Endothelial cell (in vitro differentiated cells): ENCODE data around the gene CDKAL1. TPM values are rescaled to one million over a fixed set of nuclear protein-coding genes. Genes with fewer than 3 reads are reported as not detected.

Source experiments
- DNase-seq: peaks from one replicate; pipeline ENCODE4 v3.0.0; 2021; ENCODE audit warnings: low spot score
- H3K27ac Mint-ChIP-seq: one replicate; pipeline ENCODE4 v1.8.0; 2021; ENCODE audit warnings: mixed read lengths, inconsistent platforms; ENCODE audit not compliant: unreplicated experiment
- H3K27me3 Mint-ChIP-seq: one replicate; pipeline ENCODE4 v1.8.0; 2021; ENCODE audit warnings: mild to moderate bottlenecking, moderate library complexity, mixed read lengths, inconsistent platforms; ENCODE audit not compliant: unreplicated experiment
- H3K36me3 Mint-ChIP-seq: one replicate; pipeline ENCODE4 v1.8.0; 2021; ENCODE audit warnings: mild to moderate bottlenecking, low read depth, mixed read lengths, inconsistent platforms; ENCODE audit not compliant: unreplicated experiment
- H3K4me1 Mint-ChIP-seq: one replicate; pipeline ENCODE4 v1.8.0; 2021; ENCODE audit warnings: mild to moderate bottlenecking, mixed read lengths, inconsistent platforms; ENCODE audit not compliant: unreplicated experiment
- H3K4me3 Mint-ChIP-seq: one replicate; pipeline ENCODE4 v1.8.0; 2021; ENCODE audit warnings: mild to moderate bottlenecking, mixed read lengths, inconsistent platforms; ENCODE audit not compliant: unreplicated experiment
- H3K9me3 Mint-ChIP-seq: one replicate; pipeline ENCODE4 v1.8.0; 2021; ENCODE audit warnings: mixed read lengths, inconsistent platforms; ENCODE audit not compliant: unreplicated experiment
- CTCF ChIP-seq: fragments of 200-600 bp; sonication (generic); IDR thresholded peaks from one replicate; pipeline ENCODE4 v1.5.0; 2021; ENCODE audit warnings: antibody characterized with exemption; ENCODE audit not compliant: unreplicated experiment
- total RNA-seq: library from RNA; stranded (reverse); fragmentation: NEBNext Ultra II Directional; extraction: Animal tissue kit (Norgen Biotek cat#: 25700); gene quantifications from one replicate; pipeline ENCODE4 v1.2.1, GENCODE V29; 2021; ENCODE audit not compliant: unreplicated experiment

The CDKAL1 gene
- total RNA-seq, 1 donor from 2014 or later, result 43.9 TPM

- no peak for TF ChIP-seq CTCF
- Mint-ChIP-seq H3K9me3 (no peaks in the 10 kb centered on the region), H3K27ac (no peak overlapping the region), H3K36me3 (peaks cover 7% of the 10 kb centered on the region), H3K4me1 (no peaks in the 10 kb centered on the region), H3K27me3 (no peaks in the 10 kb centered on the region), H3K4me3 (no peak overlapping the region)
- no peak for DNase-seq
These were observed 20.1 kb downstream of the CDKAL1 start for GRCh38 chr6:20554326-20554725.

GRCh38 chr6:20554817-20555216, 20.6 kb downstream of the CDKAL1 start:
- no peak for DNase-seq
- Mint-ChIP-seq H3K36me3 (peaks cover 7% of the 10 kb centered on the region), H3K27me3 (no peaks in the 10 kb centered on the region), H3K4me1 (no peaks in the 10 kb centered on the region), H3K27ac (no peak overlapping the region), H3K4me3 (no peak overlapping the region), H3K9me3 (no peaks in the 10 kb centered on the region)
- no peak for TF ChIP-seq CTCF

- Mint-ChIP-seq H3K27ac (no peak overlapping the region), H3K4me1 (no peaks in the 10 kb centered on the region), H3K4me3 (no peak overlapping the region), H3K27me3 (no peaks in the 10 kb centered on the region), H3K36me3 (no peaks in the 10 kb centered on the region), H3K9me3 (no peaks in the 10 kb centered on the region)
- DNase-seq, result no peak
- no peak for TF ChIP-seq CTCF
These were observed 25.8 kb downstream of the CDKAL1 start for GRCh38 chr6:20559924-20560551.

DNA sequence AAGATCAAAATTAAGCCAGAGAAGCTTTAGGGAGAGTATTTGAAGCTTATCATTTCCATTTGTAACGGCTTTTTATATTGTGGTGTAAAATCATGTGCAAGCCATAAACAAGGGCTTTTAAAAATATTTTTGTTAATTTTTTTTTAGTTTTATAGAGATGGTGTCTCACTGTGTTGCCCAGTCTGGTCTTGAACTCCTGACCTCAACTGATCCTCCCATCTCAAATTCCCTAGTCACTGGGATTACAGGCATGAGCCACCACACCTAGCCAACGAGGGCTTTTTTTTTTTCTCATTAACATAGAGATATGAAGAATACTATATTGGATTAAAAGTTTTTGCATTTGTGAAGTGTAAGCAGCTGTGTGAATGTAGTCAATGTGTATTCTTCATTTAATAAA, 29.1 kb downstream of the CDKAL1 start:
- no peak overlapping the region for H3K4me3 Mint-ChIP-seq
- TF ChIP-seq CTCF, result no peak
- no peaks in the 10 kb centered on the region for H3K36me3 Mint-ChIP-seq
- no peak overlapping the region for H3K27ac Mint-ChIP-seq
- H3K9me3 Mint-ChIP-seq, result no peaks in the 10 kb centered on the region
- H3K4me1 Mint-ChIP-seq, result peaks cover 4% of the 10 kb centered on the region
- no peaks in the 10 kb centered on the region for H3K27me3 Mint-ChIP-seq
- no peak for DNase-seq

- DNase-seq, result no peak
- no peak overlapping the region for H3K4me3 Mint-ChIP-seq
- H3K27ac Mint-ChIP-seq, result no peak overlapping the region
- peaks cover 2% of the 10 kb centered on the region for H3K27me3 Mint-ChIP-seq
- TF ChIP-seq CTCF, result peak; percentile 80
- peaks cover 4% of the 10 kb centered on the region for H3K4me1 Mint-ChIP-seq
- no peaks in the 10 kb centered on the region for H3K9me3 Mint-ChIP-seq
- H3K36me3 Mint-ChIP-seq, result peaks cover 3% of the 10 kb centered on the region
These were observed 30.0 kb downstream of the CDKAL1 start for GRCh38 chr6:20564269-20564668.
